ENCODE data around the gene CAMSAP1. TPM values are rescaled to one million over a fixed set of nuclear protein-coding genes. Genes with fewer than 3 reads are reported as not detected.

The CAMSAP1 gene
- total RNA-seq, 1 donor from 2014 or later = 80.8 TPM

- H3K27ac Mint-ChIP-seq (ENCODE audit: unreplicated experiment) = no peak overlapping the region
These were observed 67.2 kb downstream of the CAMSAP1 start for GRCh38 chr9:135840107-135840506.

GRCh38 chr9:135839516-135839915, 67.8 kb downstream of the CAMSAP1 start:
- no peaks in the 10 kb centered on the region for H3K27me3 Mint-ChIP-seq (ENCODE audit: low read depth)
- H3K4me1 Mint-ChIP-seq = no peaks in the 10 kb centered on the region
- peaks cover 7% of the 10 kb centered on the region for H3K9me3 Mint-ChIP-seq
- H3K36me3 Mint-ChIP-seq (ENCODE audit: low read depth) = peaks cover 23% of the 10 kb centered on the region
- no peak overlapping the region for H3K4me3 Mint-ChIP-seq
- TF ChIP-seq, protein P1, sequence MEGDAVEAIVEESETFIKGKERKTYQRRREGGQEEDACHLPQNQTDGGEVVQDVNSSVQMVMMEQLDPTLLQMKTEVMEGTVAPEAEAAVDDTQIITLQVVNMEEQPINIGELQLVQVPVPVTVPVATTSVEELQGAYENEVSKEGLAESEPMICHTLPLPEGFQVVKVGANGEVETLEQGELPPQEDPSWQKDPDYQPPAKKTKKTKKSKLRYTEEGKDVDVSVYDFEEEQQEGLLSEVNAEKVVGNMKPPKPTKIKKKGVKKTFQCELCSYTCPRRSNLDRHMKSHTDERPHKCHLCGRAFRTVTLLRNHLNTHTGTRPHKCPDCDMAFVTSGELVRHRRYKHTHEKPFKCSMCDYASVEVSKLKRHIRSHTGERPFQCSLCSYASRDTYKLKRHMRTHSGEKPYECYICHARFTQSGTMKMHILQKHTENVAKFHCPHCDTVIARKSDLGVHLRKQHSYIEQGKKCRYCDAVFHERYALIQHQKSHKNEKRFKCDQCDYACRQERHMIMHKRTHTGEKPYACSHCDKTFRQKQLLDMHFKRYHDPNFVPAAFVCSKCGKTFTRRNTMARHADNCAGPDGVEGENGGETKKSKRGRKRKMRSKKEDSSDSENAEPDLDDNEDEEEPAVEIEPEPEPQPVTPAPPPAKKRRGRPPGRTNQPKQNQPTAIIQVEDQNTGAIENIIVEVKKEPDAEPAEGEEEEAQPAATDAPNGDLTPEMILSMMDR (conservative IDR thresholded peaks at IDR 0.05) = no peak
- no peak overlapping the region for H3K27ac Mint-ChIP-seq (ENCODE audit: unreplicated experiment)
- DNase-seq (ENCODE audit: low read depth, low spot score) = no peak

More at GRCh38 chr9:135840107-135840506, 67.2 kb downstream of the CAMSAP1 start:
- no peaks in the 10 kb centered on the region for H3K4me1 Mint-ChIP-seq
- DNase-seq (ENCODE audit: low read depth, low spot score) = no peak
- H3K4me3 Mint-ChIP-seq = no peak overlapping the region
- H3K27me3 Mint-ChIP-seq (ENCODE audit: low read depth) = no peaks in the 10 kb centered on the region
- H3K9me3 Mint-ChIP-seq = peaks cover 13% of the 10 kb centered on the region
- H3K36me3 Mint-ChIP-seq (ENCODE audit: low read depth) = peaks cover 28% of the 10 kb centered on the region
- TF ChIP-seq, protein P1 (conservative IDR thresholded peaks at IDR 0.05) = no peak

DNA sequence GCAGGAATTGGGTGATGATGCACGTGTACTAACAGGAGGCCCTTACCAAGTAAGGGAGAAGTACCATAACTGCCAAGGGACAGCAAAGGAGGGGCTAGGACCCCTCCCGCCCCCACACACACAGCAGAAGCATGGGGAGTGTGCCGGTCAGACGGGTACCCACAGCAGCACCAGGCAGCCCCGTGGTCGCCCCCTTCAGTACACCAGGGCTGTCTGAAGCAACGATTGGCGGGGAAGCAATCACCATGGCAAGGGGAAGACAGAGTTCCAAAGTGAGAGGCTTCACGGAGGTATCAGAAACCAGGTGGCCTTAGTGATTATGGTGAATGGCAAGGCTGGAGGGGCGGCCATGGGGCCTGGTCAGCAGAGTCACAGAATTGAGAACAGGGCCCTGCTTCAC, 72.2 kb downstream of the CAMSAP1 start:
- Mint-ChIP-seq H3K9me3 (peaks cover 3% of the 10 kb centered on the region), H3K27me3 (ENCODE audit: low read depth) (no peaks in the 10 kb centered on the region), H3K27ac (ENCODE audit: unreplicated experiment) (no peak overlapping the region), H3K36me3 (ENCODE audit: low read depth) (peaks cover 16% of the 10 kb centered on the region), H3K4me3 (no peak overlapping the region), H3K4me1 (peaks cover 5% of the 10 kb centered on the region)
- TF ChIP-seq, protein P1 (conservative IDR thresholded peaks at IDR 0.05) = no peak
- no peak for DNase-seq (ENCODE audit: low read depth, low spot score)

GRCh38 chr9:135833864-135834263, 73.5 kb downstream of the CAMSAP1 start:
- H3K4me1 Mint-ChIP-seq = peaks cover 5% of the 10 kb centered on the region
- DNase-seq (ENCODE audit: low read depth, low spot score) = no peak
- no peak overlapping the region for H3K27ac Mint-ChIP-seq (ENCODE audit: unreplicated experiment)
- no peaks in the 10 kb centered on the region for H3K27me3 Mint-ChIP-seq (ENCODE audit: low read depth)
- H3K9me3 Mint-ChIP-seq = peaks cover 3% of the 10 kb centered on the region
- TF ChIP-seq, protein P1 (conservative IDR thresholded peaks at IDR 0.05) = no peak
- peaks cover 16% of the 10 kb centered on the region for H3K36me3 Mint-ChIP-seq (ENCODE audit: low read depth)
- H3K4me3 Mint-ChIP-seq = no peak overlapping the region

- Mint-ChIP-seq H3K27me3 (ENCODE audit: low read depth) (no peaks in the 10 kb centered on the region), H3K27ac (ENCODE audit: unreplicated experiment) (no peak overlapping the region), H3K9me3 (peaks cover 3% of the 10 kb centered on the region), H3K4me1 (peaks cover 5% of the 10 kb centered on the region), H3K4me3 (no peak overlapping the region), H3K36me3 (ENCODE audit: low read depth) (peaks cover 27% of the 10 kb centered on the region)
- no peak for DNase-seq (ENCODE audit: low read depth, low spot score)
- TF ChIP-seq, protein P1 (conservative IDR thresholded peaks at IDR 0.05) = no peak
These were observed 76.8 kb downstream of the CAMSAP1 start for GRCh38 chr9:135830496-135830895.

DNA sequence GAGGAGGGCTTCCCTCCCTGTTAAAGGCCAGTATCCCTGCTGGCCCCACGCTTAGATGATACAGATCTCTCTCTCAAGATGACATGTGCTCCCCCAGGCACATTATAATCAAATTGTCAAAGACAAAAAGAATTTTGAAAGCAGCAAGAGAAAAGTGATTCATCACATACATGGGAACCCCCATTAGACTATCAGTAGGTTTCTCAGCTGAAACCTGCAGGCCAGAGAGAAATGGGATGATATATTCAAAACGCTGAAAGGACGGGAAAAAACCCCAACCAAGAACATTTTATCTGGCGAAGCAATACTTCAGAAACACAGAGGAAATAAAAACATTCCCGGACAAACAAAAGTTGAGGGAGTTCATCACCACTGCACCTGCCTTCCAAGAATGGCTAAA, 78.7 kb downstream of the CAMSAP1 start:
- Mint-ChIP-seq H3K9me3 (no peaks in the 10 kb centered on the region), H3K27ac (ENCODE audit: unreplicated experiment) (no peak overlapping the region), H3K36me3 (ENCODE audit: low read depth) (peaks cover 19% of the 10 kb centered on the region), H3K27me3 (ENCODE audit: low read depth) (no peaks in the 10 kb centered on the region), H3K4me1 (peaks cover 5% of the 10 kb centered on the region), H3K4me3 (no peak overlapping the region)
- TF ChIP-seq, protein P1 (conservative IDR thresholded peaks at IDR 0.05) = no peak
- DNase-seq (ENCODE audit: low read depth, low spot score) = no peak
